Pancreas (tissue), 10 donors: ENCODE results near the gene RSPH4A. TPM values are rescaled to one million over a fixed set of nuclear protein-coding genes. Genes with fewer than 3 reads are reported as not detected.

Source experiments
- ATAC-seq, 4 donors: fragments of 200-7000 bp; cut with Tn5 transposase; one replicate each; pipeline versions ENCODE4 v1.8.0 to v1.9.1; 2020; ENCODE audit warnings: mild to moderate bottlenecking in 4 of 4, moderate library complexity in 4 of 4
- DNase-seq, 6 donors: peaks; one replicate each; pipeline ENCODE4 v3.0.0-alpha.2; 2020
- FAIRE-seq: peaks from 2 replicates; lab custom pipeline; 2012; peaks lifted over from hg19 to GRCh38; lab: Jason Lieb, UNC
- H3K27ac ChIP-seq, 4 donors: fragments of 200-600 bp; sonication (generic); 1 replicate in 3 of 4; 2 replicates in 1 of 4; pipeline versions ENCODE4 v1.5.0 to v1.8.0; 2020
- H3K27me3 ChIP-seq, 4 donors: fragments of 200-600 bp; one replicate each; pipeline ENCODE4 v1.8.0; 2021
- H3K36me3 ChIP-seq, 3 donors: fragments of 200-600 bp; sonication (generic) in 1 of 3; one replicate each; pipeline versions ENCODE4 v1.5.0 to v1.8.0; 2020 to 2021
- H3K4me1 ChIP-seq, 3 donors: fragments of 200-600 bp; one replicate each; pipeline ENCODE4 v1.8.0; 2021
- H3K4me3 ChIP-seq, 4 donors: fragments of 200-600 bp; sonication (generic) in 2 of 4; one replicate each; pipeline versions ENCODE4 v1.5.0 to v1.8.0; 2020 to 2021
- H3K9me3 ChIP-seq, 4 donors: fragments of 200-600 bp; one replicate each; pipeline ENCODE4 v1.8.0; 2021
- CTCF ChIP-seq, 4 donors: fragments of 200-600 bp; sonication (generic) in 3 of 4; IDR thresholded peaks; one replicate each; pipeline versions ENCODE4 v1.5.0 to v1.8.0; 2021; ENCODE audit warnings: antibody characterized with exemption in 4 of 4
- WGBS, 2 donors: extraction: QIAGEN DNeasy Blood & Tissue Kit; methylation state at CpG; one replicate each; pipeline ENCODE4 v1.1.7; 2013; 5-methylcytosine and 5-hydroxymethylcytosine counted together
- intact Hi-C, 3 donors: fragments of 100-400 bp; cut with DNase I; formaldehyde crosslinking; loops; one replicate each; pipeline versions ENCODE4 v1.11.1 to v1.14.2; 2022
- polyA plus RNA-seq, 2 donors: library from polyadenylated mRNA; stranded (reverse); fragments of 200-250 nt; gene quantifications; one replicate each; pipeline ENCODE4 v1.2.3, GENCODE V29; 2013
- total RNA-seq, 6 donors: library from RNA; stranded (reverse); fragmentation: NEBNext Ultra II Directional in 4 of 6; extraction: Animal tissue kit (Norgen Biotek cat#: 25700) in 4 of 6; gene quantifications; one replicate each; pipeline versions ENCODE4 v1.2.1 to v1.2.4, GENCODE V29; 2021 to 2023
- donor health status: healthy with polysubstance abuse.
- donor health status: DM: no; HTN: no; CAD: no; lungs with moderate emphysema.
- donor health status: DM: no; HTN: no; CAD: no.
- donor health status: control.
- donor health status: control.
- donor health status: Bipolar disorder and iron deficiency.
- donor health status: DM: yes; HTN: yes; CAD: no.
- donor health status: DM: no; HTN: no; CAD: no.
- donor health status: DM: no; HTN: no; CAD: no.
- donor health status: DM: yes; HTN: yes; CAD: no.

RSPH4A gene
- total and polyA plus RNA-seq, 8 donors: 0.23 to 1.2 (median 0.42) TPM

- Histone ChIP-seq H3K27me3 (no peaks in the 10 kb centered on the region), H3K36me3 (no peaks in the 10 kb centered on the region), H3K9me3 (no peaks in the 10 kb centered on the region), H3K4me1 (peaks cover 0 to 11% (median 6%) of the 10 kb centered on the region in 3 donors), H3K27ac (peak overlapping the region in 1 of 4 donors; percentile 93), H3K4me3 (peak overlapping the region in 2 of 4 donors; percentile 78 to 83)
- intact Hi-C loops: no loop called here
- 57 to 68% methylated on average over 5 of the region's 5 CpGs for WGBS, 2 donors
- FAIRE-seq (no peak), ATAC-seq (peak in 1 of 4 donors; percentile 16), DNase-seq (no peak)
- TF ChIP-seq CTCF (IDR thresholded peaks at IDR 0.05): no peak
Measured at GRCh38 chr6:116682334-116682712, 66.0 kb downstream of the RSPH4A start.

Other genes with a start within 250 kb of the RSPH4A start
- 10 to 100 TPM in 1 of 6 donors, 1 to 10 TPM in 5; 1.8 to 19.2 (median 3.9) TPM for gene DSE, start 245.5 kb upstream of the RSPH4A start, total RNA-seq
- 1 to 10 TPM; 1.7 to 2.6 TPM for gene DSE, start 245.5 kb upstream of the RSPH4A start, polyA plus RNA-seq
- gene CALHM6, start 155.1 kb upstream of the RSPH4A start, total RNA-seq: 1 to 10 TPM in 2 of 6 donors, under 1 TPM in 3, not detected in 1; 0.44 to 4.2 (median 0.98) TPM
- 1 to 10 TPM; 1.3 to 1.4 TPM for gene CALHM6, start 155.1 kb upstream of the RSPH4A start, polyA plus RNA-seq
- under 1 TPM; 0.04 to 0.41 (median 0.13) TPM for gene CALHM5, start 104.8 kb upstream of the RSPH4A start, total RNA-seq
- gene CALHM5, start 104.8 kb upstream of the RSPH4A start, polyA plus RNA-seq: under 1 TPM; 0.08 to 0.12 TPM
- not detected for gene TRAPPC3L, start 70.8 kb upstream of the RSPH4A start, total RNA-seq
- gene TRAPPC3L, start 70.8 kb upstream of the RSPH4A start, polyA plus RNA-seq: under 1 TPM in 1 of 2 donors, not detected in 1; 0.12 TPM
- gene CALHM4, start 62.7 kb upstream of the RSPH4A start, total RNA-seq: not detected
- not detected for gene CALHM4, start 62.7 kb upstream of the RSPH4A start, polyA plus RNA-seq
- 10 to 100 TPM; 26.0 to 37.5 (median 27.1) TPM for gene RWDD1, start 45.0 kb upstream of the RSPH4A start, total RNA-seq
- 10 to 100 TPM; 38.1 to 40.6 TPM for gene RWDD1, start 45.0 kb upstream of the RSPH4A start, polyA plus RNA-seq
- 1 to 10 TPM; 2.9 to 5.8 (median 4.6) TPM for gene ZUP1, start 52.3 kb downstream of the RSPH4A start, total RNA-seq
- gene ZUP1, start 52.3 kb downstream of the RSPH4A start, polyA plus RNA-seq: 1 to 10 TPM; 8.8 to 8.9 TPM
- gene KPNA5, start 64.7 kb downstream of the RSPH4A start, total RNA-seq: 1 to 10 TPM; 2.6 to 6.5 (median 4.9) TPM
- gene KPNA5, start 64.7 kb downstream of the RSPH4A start, polyA plus RNA-seq: 1 to 10 TPM; 1.4 to 3.4 TPM
- gene FAM162B, start 149.2 kb downstream of the RSPH4A start, total RNA-seq: 1 to 10 TPM in 1 of 6 donors, under 1 TPM in 5; 0.19 to 1.1 (median 0.38) TPM
- gene FAM162B, start 149.2 kb downstream of the RSPH4A start, polyA plus RNA-seq: 1 to 10 TPM in 1 of 2 donors, under 1 TPM in 1; 0.95 to 2.1 TPM
- not detected for gene GPRC6A, start 212.6 kb downstream of the RSPH4A start, total RNA-seq
- gene GPRC6A, start 212.6 kb downstream of the RSPH4A start, polyA plus RNA-seq: not detected